LNCaP clone FGC (cell line): ENCODE results near the gene CCDC85C.
A peak's percentile ranks its signal among the peaks of the same experiment; 100 is the strongest.

ENCODE experiments used
- DNase-seq: peaks from one replicate; pipeline ENCODE4 v3.0.0-alpha.2; 2011; ENCODE audit warnings: low read depth
- H3K4me3 ChIP-seq: 2 replicates; pipeline ENCODE4 v1.5.1; 2011; ENCODE audit warnings: mild to moderate bottlenecking, low read depth, low read length, control low read depth
- TF ChIP-seq, protein P1 (sequence below): IDR thresholded peaks from 2 replicates; pipeline ENCODE4 v1.5.1; 2012; ENCODE audit warnings: mild to moderate bottlenecking; ENCODE audit not compliant: control insufficient read depth, insufficient read depth; ENCODE audit errors: extremely low read depth

CCDC85C gene

DNA sequence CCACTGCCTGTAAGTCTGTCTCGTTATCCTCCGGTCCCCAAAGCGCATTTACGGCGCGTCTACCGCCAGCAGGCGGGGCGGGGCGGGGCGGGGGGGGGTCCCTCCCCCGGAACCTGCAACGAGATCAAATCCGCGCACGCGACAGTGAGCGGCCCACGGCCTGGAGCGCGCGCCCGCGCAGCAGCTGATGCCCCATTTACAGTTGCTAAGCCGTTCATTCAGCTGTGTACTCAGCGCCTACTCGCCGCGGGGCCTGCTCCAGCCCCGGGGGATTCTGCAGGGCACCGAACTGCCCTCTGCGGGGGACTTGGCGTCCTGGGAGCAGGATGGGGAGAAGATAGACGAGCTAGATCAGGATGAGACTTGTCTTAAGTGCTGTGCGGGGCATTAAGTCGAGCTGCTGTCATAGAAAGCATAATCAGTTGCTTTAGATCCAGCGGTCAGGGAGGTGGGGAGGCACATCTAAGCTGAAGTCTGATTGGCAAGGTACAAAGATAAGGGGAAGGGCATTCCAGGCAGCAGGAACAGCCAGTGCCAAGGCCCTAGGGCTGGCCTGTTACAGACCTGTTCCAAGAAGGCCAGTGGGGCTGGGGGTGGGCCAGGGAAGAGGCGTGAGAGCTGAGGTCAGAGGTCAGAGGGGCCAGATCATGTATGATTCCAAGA lies 1.4 kb upstream of the CCDC85C start:
- DNase-seq, result no peak
- TF ChIP-seq, protein P1, sequence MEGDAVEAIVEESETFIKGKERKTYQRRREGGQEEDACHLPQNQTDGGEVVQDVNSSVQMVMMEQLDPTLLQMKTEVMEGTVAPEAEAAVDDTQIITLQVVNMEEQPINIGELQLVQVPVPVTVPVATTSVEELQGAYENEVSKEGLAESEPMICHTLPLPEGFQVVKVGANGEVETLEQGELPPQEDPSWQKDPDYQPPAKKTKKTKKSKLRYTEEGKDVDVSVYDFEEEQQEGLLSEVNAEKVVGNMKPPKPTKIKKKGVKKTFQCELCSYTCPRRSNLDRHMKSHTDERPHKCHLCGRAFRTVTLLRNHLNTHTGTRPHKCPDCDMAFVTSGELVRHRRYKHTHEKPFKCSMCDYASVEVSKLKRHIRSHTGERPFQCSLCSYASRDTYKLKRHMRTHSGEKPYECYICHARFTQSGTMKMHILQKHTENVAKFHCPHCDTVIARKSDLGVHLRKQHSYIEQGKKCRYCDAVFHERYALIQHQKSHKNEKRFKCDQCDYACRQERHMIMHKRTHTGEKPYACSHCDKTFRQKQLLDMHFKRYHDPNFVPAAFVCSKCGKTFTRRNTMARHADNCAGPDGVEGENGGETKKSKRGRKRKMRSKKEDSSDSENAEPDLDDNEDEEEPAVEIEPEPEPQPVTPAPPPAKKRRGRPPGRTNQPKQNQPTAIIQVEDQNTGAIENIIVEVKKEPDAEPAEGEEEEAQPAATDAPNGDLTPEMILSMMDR, result no peak

DNA sequence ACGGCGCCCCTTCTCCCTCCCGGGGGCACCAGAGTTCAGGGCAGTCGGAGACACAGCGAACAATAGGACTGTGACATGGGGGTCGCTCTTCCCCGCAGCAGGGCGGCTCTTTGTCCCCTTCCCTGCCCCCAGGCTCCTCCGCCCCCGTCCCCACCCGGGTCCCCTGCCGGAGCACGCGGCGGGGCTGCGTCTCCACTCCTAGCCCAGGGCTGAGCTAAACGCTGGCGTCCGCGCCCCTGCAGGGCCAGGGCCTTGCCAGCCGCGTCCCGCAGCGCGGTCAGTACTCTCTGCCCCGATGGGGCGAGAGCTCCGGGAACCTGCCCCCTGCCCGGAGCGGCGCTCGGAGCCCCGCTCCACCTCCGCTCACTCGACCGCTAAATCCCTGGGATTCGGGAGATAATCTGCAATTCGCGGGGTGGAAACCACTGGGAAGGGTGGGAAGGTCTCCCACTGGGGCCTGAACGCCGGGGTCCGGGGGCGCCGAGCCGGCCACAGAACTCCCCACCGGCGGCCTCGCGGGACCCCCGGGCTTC lies 825 bp upstream of the CCDC85C start:
- peak overlapping the region; percentile 86 for H3K4me3 ChIP-seq
- DNase-seq, result no peak
- TF ChIP-seq, protein P1, result no peak

More for the DNA sequence above, 1.4 kb upstream of the CCDC85C start:
- H3K4me3 ChIP-seq, result peak overlapping the region; percentile 86

DNA sequence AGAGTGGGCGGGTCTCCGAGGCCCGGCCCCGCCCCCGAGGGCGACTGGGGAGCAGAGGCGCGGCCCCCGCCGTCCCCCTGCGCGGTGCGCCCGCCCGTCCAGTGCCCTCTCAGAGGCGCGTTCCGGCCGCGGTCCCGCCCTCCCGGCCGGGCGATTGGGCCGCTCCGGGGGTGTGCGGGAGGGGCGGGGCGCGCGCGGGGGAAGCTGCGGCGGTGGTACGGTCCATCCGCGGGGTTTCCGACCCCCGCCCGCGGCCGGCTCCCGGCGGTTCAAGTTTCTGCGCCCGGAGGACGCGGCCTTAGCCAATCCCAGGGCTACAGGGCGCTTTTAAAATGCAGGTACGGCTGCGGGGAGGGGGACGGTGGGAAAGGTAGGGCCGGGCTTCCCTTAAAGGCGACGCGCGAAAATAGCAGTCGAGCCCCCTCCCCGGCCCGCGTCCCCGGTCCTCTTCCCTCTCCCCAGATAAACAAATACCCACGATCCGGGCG lies 315 bp upstream of the CCDC85C start:
- TF ChIP-seq, protein P1, result no peak
- peak overlapping the region; percentile 86 for H3K4me3 ChIP-seq
- peak; percentile 87 for DNase-seq

DNA sequence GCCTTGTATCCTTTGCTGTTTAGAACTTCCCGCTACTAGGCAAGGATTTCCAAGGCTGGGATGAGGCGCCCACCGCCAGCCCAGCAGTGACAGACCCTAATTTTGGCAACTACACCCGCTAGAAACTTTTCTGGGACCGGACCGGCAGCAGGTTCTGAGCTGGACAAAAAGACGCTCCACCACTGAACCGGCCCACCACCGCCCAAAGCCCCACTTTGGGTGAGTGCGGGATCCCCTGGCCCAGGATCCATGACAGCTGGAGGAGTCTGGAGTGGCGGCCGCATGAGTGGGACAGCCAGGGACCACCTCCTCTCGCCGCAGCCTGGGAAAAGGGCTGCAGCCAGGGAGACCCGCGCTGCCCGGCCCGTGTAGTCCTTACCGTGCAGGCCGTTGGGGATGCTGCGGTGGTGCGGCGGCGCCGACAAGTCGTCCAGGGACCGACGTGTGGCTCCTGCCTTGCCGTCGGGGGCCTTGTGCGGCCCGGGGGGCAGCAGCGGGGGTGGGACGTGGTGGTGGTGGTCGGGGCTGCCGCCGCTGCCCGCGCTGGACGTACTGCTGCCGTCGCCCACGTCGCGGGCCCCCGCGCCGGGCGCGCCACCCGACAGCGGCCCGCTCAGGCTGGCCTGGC lies 1.1 kb downstream of the CCDC85C start:
- H3K4me3 ChIP-seq, result peak overlapping the region; percentile 66
- no peak for DNase-seq
- TF ChIP-seq, protein P1, result no peak

DNA sequence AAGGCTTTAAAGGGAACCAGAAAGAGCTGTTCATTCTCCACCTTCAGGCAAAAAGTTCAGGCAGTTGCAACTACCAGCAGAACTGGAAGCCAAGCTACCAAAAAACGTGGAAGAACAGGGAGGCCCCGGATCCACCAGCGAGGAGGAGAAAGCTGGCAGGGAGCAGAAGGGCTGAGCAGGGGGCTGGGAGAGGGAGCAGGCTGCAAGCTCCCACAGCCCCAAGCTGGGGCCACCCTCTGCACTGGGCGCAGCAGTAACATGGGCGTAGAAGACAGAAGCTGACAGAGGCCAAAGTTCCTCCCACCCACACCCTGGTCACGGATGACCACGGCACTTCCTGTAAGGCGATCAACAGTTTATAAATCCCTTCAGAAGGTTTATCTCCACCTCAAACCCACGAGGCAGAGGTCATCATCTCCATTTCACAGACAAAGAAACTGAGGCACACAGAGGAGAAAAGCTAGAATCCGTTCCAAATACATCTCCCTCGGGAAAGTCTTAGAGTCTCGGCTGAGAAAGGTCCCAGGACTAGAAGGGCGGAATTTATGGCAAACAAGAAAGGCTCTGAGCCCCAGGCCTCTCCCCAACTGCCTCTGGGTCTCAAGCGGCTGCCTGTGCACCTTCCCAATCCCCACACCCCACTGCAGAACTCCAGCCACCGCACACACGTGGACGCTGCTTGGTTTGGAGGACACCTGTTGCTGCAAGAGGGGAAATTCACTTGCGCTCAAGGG lies 1.8 kb downstream of the CCDC85C start:
- peak overlapping the region; percentile 66 for H3K4me3 ChIP-seq
- TF ChIP-seq, protein P1, result peak; percentile 49
- no peak for DNase-seq

DNA sequence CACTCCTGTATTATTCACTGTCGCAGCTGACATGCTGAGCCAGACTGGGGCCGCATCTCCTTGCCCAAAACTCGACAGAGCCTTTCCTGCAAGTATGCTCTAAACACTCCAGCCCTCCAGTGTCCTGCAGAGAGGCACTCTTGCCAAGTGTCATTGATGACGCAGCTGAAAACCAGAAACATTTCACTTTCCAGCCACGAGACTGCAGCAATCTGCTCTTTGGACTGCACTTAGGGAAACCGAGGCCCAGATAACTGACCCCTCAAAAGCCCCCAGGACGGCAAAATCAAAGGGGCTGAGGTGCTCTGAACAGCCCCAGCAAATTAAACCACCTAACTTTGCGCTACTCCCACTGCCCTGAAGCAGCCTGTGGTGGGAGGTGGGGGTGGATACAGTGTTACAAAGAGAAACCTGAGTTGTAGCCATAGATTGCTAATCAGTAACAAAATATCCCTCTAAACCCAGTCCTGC lies 2.6 kb downstream of the CCDC85C start:
- peak overlapping the region; percentile 66 for H3K4me3 ChIP-seq
- TF ChIP-seq, protein P1, result no peak
- DNase-seq, result no peak
